Mesendoderm (in vitro differentiated cells): Measurements from ENCODE around the gene FYN.

Source experiments
- DNase-seq: peaks from one replicate; pipeline ENCODE4 v3.0.0; 2013
- H2AK5ac ChIP-seq: 2 replicates; pipeline ENCODE4 v1.6.1; 2013; ENCODE audit warnings: low read length, inconsistent platforms
- H2BK120ac ChIP-seq: 2 replicates; pipeline ENCODE4 v1.6.1; 2013; ENCODE audit warnings: low read depth, mild to moderate bottlenecking, low read length, moderate library complexity, mixed read lengths
- H2BK15ac ChIP-seq: replicated peaks from 2 replicates; pipeline ENCODE4 v1.6.1; 2013; ENCODE audit warnings: low read depth, mild to moderate bottlenecking, moderate library complexity
- H2BK5ac ChIP-seq: 2 replicates; pipeline ENCODE4 v1.6.1; 2013; ENCODE audit warnings: low read length, inconsistent platforms
- H3K18ac ChIP-seq: 2 replicates; pipeline ENCODE4 v1.6.1; 2013; ENCODE audit warnings: mild to moderate bottlenecking, low read length, mixed read lengths
- H3K23ac ChIP-seq: one replicate; pipeline ENCODE4 v1.6.1; 2013; ENCODE audit warnings: low read length
- H3K27ac ChIP-seq: 2 replicates; pipeline ENCODE4 v1.5.1; 2013; ENCODE audit warnings: low read depth, mild to moderate bottlenecking, inconsistent platforms, low read length, moderate library complexity
- H3K27me3 ChIP-seq: 2 replicates; pipeline ENCODE4 v1.6.1; 2013; ENCODE audit warnings: low read length, control low read depth, mild to moderate bottlenecking, inconsistent platforms; ENCODE audit not compliant: insufficient read depth, poor library complexity
- H3K36me3 ChIP-seq: 2 replicates; pipeline ENCODE4 v1.6.1; 2013; ENCODE audit warnings: low read length, inconsistent platforms; ENCODE audit not compliant: control insufficient read depth, insufficient read depth
- H3K4ac ChIP-seq: one replicate; pipeline ENCODE4 v1.6.1; 2013; ENCODE audit warnings: low read depth, mild to moderate bottlenecking, low read length, moderate library complexity
- H3K4me1 ChIP-seq: 2 replicates; pipeline ENCODE4 v1.6.1; 2013; ENCODE audit warnings: low read depth, low read length, inconsistent platforms; ENCODE audit not compliant: control insufficient read depth
- H3K4me2 ChIP-seq: 2 replicates; pipeline ENCODE4 v1.6.1; 2013; ENCODE audit warnings: low read length
- H3K4me3 ChIP-seq: 2 replicates; pipeline ENCODE4 v1.5.1; 2013; ENCODE audit warnings: mild to moderate bottlenecking, low read length
- H3K56ac ChIP-seq: one replicate; pipeline ENCODE4 v1.6.1; 2013; ENCODE audit warnings: low read length
- H3K79me1 ChIP-seq: 2 replicates; pipeline ENCODE4 v1.6.1; 2013; ENCODE audit warnings: low read length, inconsistent platforms
- H3K79me2 ChIP-seq: 2 replicates; pipeline ENCODE4 v1.6.1; 2013; ENCODE audit warnings: mild to moderate bottlenecking, low read length; ENCODE audit not compliant: control insufficient read depth, insufficient read depth
- H3K9ac ChIP-seq: 2 replicates; pipeline ENCODE4 v1.6.1; 2013; ENCODE audit warnings: low read length, inconsistent platforms
- H4K5ac ChIP-seq: one replicate; pipeline ENCODE4 v1.6.1; 2013; ENCODE audit warnings: low read length
- H4K8ac ChIP-seq: one replicate; pipeline ENCODE4 v1.6.1; 2013; ENCODE audit warnings: low read depth, mild to moderate bottlenecking, control low read depth, low read length, moderate library complexity
- WGBS: extraction: QIAGEN DNeasy Blood & Tissue Kit; methylation state at CpG from one replicate; pipeline ENCODE4 v1.1.7; 2013; ENCODE audit warnings: low lambda C conversion rate, missing lambda C conversion rate; ENCODE audit not compliant: insufficient coverage; ENCODE audit errors: extremely low coverage; 5-methylcytosine and 5-hydroxymethylcytosine counted together

FYN gene

GRCh38 chr6:111858347-111858746, 14.9 kb downstream of the FYN start:
- no peak overlapping the region for H2AK5ac ChIP-seq
- H2BK120ac ChIP-seq, result no peak overlapping the region
- no peak overlapping the region for H4K5ac ChIP-seq
- no peaks in the 10 kb centered on the region for H3K27me3 ChIP-seq
- no peak overlapping the region for H3K27ac ChIP-seq
- no CpG with 5 or more reads among the region's 3 CpGs for WGBS
- no peak overlapping the region for H3K4ac ChIP-seq
- no peak overlapping the region for H3K4me2 ChIP-seq
- H3K4me3 ChIP-seq, result no peak overlapping the region
- H3K4me1 ChIP-seq, result peaks cover 2% of the 10 kb centered on the region
- no peak for DNase-seq
- H4K8ac ChIP-seq, result peak overlapping the region; percentile 65
- H2BK15ac ChIP-seq, result no peak overlapping the region
- H3K23ac ChIP-seq, result no peak overlapping the region
- H3K9ac ChIP-seq, result no peak overlapping the region
- H3K79me2 ChIP-seq, result peaks cover 10% of the 10 kb centered on the region
- H3K36me3 ChIP-seq, result peaks cover 1% of the 10 kb centered on the region
- no peak overlapping the region for H2BK5ac ChIP-seq
- no peak overlapping the region for H3K56ac ChIP-seq
- H3K18ac ChIP-seq, result no peak overlapping the region
- peaks cover 14% of the 10 kb centered on the region for H3K79me1 ChIP-seq

DNA sequence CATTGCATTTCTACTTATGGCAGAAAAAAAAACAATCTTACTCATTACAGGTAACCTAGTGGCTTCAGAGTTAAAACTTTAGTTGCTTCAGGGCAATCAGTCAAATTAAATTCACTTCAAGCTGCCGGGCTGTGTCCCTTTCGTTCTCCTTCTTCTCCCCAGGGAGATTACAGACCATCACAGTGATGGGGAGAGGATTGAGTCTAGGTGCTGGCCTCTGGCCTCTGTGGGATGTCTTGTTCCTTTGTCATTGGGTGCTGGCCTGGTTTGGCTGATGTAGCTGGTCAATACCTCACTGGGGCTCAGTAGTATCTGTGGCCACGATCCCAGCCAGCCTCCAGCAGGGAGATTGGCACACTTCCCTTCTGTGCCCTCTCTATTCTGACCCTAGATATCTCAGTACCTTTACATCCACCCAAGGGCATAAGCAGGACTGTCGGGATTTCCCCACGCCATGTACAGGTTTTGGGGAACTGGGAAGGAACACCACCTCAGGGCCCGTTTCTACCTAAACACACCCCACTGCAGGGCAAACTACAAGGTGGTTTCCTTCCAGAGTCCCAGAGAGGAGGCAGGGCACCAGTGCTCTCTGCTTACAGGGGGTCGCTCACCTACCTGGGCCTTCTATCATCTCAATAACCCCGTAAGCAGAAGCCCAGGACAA, 15.4 kb downstream of the FYN start:
- peaks cover 10% of the 10 kb centered on the region for H3K79me2 ChIP-seq
- H3K9ac ChIP-seq, result no peak overlapping the region
- H3K56ac ChIP-seq, result no peak overlapping the region
- H3K36me3 ChIP-seq, result peaks cover 1% of the 10 kb centered on the region
- no peak overlapping the region for H2BK5ac ChIP-seq
- no peak overlapping the region for H4K5ac ChIP-seq
- no peak overlapping the region for H2BK15ac ChIP-seq
- DNase-seq, result no peak
- no peak overlapping the region for H4K8ac ChIP-seq
- H3K4me3 ChIP-seq, result no peak overlapping the region
- WGBS, result no CpG with 5 or more reads among the region's 8 CpGs
- H3K18ac ChIP-seq, result no peak overlapping the region
- no peak overlapping the region for H3K23ac ChIP-seq
- no peaks in the 10 kb centered on the region for H3K27me3 ChIP-seq
- peaks cover 15% of the 10 kb centered on the region for H3K79me1 ChIP-seq
- no peak overlapping the region for H3K4ac ChIP-seq
- no peak overlapping the region for H2AK5ac ChIP-seq
- H3K4me2 ChIP-seq, result no peak overlapping the region
- H3K27ac ChIP-seq, result no peak overlapping the region
- H2BK120ac ChIP-seq, result no peak overlapping the region
- H3K4me1 ChIP-seq, result peaks cover under 1% of the 10 kb centered on the region

DNA sequence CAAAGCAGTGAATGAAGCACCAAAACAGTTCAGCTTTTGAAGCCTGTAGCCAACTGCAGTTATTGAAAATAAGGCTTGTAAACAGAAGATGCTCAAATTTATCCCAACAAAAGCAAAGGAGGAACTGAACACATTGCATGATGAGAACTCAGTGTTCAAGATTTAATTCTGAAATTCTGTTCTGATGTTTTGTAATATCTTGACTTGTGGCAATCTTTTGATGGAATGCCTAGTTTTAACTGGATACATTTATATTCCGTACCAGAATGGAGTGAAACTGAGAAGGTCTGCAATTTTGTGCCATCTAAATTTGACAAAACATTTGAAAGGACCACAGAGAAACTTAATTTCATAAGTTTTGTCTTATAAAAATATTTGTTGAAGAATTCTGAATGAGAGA, 17.5 kb downstream of the FYN start:
- Histone ChIP-seq H4K8ac (no peak overlapping the region), H3K9ac (no peak overlapping the region), H2AK5ac (no peak overlapping the region), H3K27ac (no peak overlapping the region), H2BK15ac (no peak overlapping the region), H2BK120ac (no peak overlapping the region), H3K4me3 (no peak overlapping the region), H3K4ac (no peak overlapping the region), H2BK5ac (no peak overlapping the region), H3K36me3 (peaks cover 1% of the 10 kb centered on the region), H3K4me2 (no peak overlapping the region), H4K5ac (no peak overlapping the region), H3K18ac (no peak overlapping the region), H3K23ac (no peak overlapping the region), H3K79me1 (peaks cover 18% of the 10 kb centered on the region), H3K79me2 (peaks cover 5% of the 10 kb centered on the region), H3K27me3 (no peaks in the 10 kb centered on the region), H3K4me1 (peaks cover 2% of the 10 kb centered on the region), H3K56ac (no peak overlapping the region)
- WGBS, result no CpG with 5 or more reads among the region's 1 CpG
- no peak for DNase-seq

- Histone ChIP-seq H3K4me2 (no peak overlapping the region), H3K9ac (no peak overlapping the region), H3K4ac (no peak overlapping the region), H3K79me2 (peaks cover 6% of the 10 kb centered on the region), H3K4me3 (no peak overlapping the region), H2BK120ac (no peak overlapping the region), H2BK5ac (no peak overlapping the region), H2AK5ac (no peak overlapping the region), H3K36me3 (peaks cover 1% of the 10 kb centered on the region), H4K8ac (no peak overlapping the region), H3K4me1 (peaks cover 2% of the 10 kb centered on the region), H3K18ac (no peak overlapping the region), H3K27ac (no peak overlapping the region), H3K23ac (no peak overlapping the region), H3K27me3 (no peaks in the 10 kb centered on the region), H4K5ac (no peak overlapping the region), H3K56ac (no peak overlapping the region), H2BK15ac (no peak overlapping the region), H3K79me1 (peaks cover 20% of the 10 kb centered on the region)
- WGBS, result no CpG with 5 or more reads among the region's 2 CpGs
- no peak for DNase-seq
Measured at GRCh38 chr6:111854683-111855082, 18.6 kb downstream of the FYN start.

- H3K23ac ChIP-seq, result no peak overlapping the region
- no peak overlapping the region for H2BK5ac ChIP-seq
- H2BK15ac ChIP-seq, result no peak overlapping the region
- H3K18ac ChIP-seq, result no peak overlapping the region
- peaks cover 5% of the 10 kb centered on the region for H3K4me1 ChIP-seq
- H3K56ac ChIP-seq, result no peak overlapping the region
- H3K4me2 ChIP-seq, result no peak overlapping the region
- no peak overlapping the region for H3K4ac ChIP-seq
- no CpG with 5 or more reads among the region's 2 CpGs for WGBS
- H2BK120ac ChIP-seq, result no peak overlapping the region
- H4K8ac ChIP-seq, result no peak overlapping the region
- peaks cover 23% of the 10 kb centered on the region for H3K79me1 ChIP-seq
- H4K5ac ChIP-seq, result no peak overlapping the region
- peaks cover 9% of the 10 kb centered on the region for H3K79me2 ChIP-seq
- H3K4me3 ChIP-seq, result no peak overlapping the region
- DNase-seq, result no peak
- no peaks in the 10 kb centered on the region for H3K27me3 ChIP-seq
- peaks cover 1% of the 10 kb centered on the region for H3K36me3 ChIP-seq
- no peak overlapping the region for H3K9ac ChIP-seq
- no peak overlapping the region for H2AK5ac ChIP-seq
- H3K27ac ChIP-seq, result no peak overlapping the region
Measured at GRCh38 chr6:111852725-111853124, 20.5 kb downstream of the FYN start.
